Neural cell (in vitro differentiated cells): Measurements from ENCODE around the gene SYCN. TPM values are rescaled to one million over a fixed set of nuclear protein-coding genes. Genes with fewer than 3 reads are reported as not detected.

Experiments used
- H2AFZ ChIP-seq: fragments of 200-600, 300-800 bp; sonication (generic), shearing (Covaris generic); 2 replicates; pipeline ENCODE4 v1.6.0; 2014; ENCODE audit warnings: low read depth, mild to moderate bottlenecking, antibody characterized with exemption, low read length, moderate library complexity
- H3F3A ChIP-seq: fragments of 200-600 bp; shearing (Covaris generic); 2 replicates; pipeline ENCODE4 v1.6.1; 2016; ENCODE audit warnings: mild to moderate bottlenecking, moderate library complexity, mixed read lengths, antibody characterized with exemption, low read length; ENCODE audit not compliant: insufficient read depth, poor library complexity, severe bottlenecking
- H3K27ac ChIP-seq: fragments of 200-600, 300-800 bp; sonication (generic), shearing (Covaris generic); 2 replicates; pipeline ENCODE4 v1.5.1; 2014; ENCODE audit warnings: mild to moderate bottlenecking, low read length, moderate library complexity
- H3K27me3 ChIP-seq: fragments of 300-800, 200-600 bp; sonication (generic), shearing (Covaris generic); 2 replicates; pipeline ENCODE4 v1.6.0; 2014; ENCODE audit warnings: mild to moderate bottlenecking, low read depth, low read length, moderate library complexity; ENCODE audit not compliant: insufficient read depth
- H3K36me3 ChIP-seq: fragments of 300-800, 200-600 bp; sonication (generic), shearing (Covaris generic); 2 replicates; pipeline ENCODE4 v1.5.1; 2014; ENCODE audit warnings: mild to moderate bottlenecking, antibody characterized with exemption, low read length, moderate library complexity; ENCODE audit not compliant: insufficient read depth
- H3K4me2 ChIP-seq: fragments of 300-800, 200-600 bp; sonication (generic), shearing (Covaris generic); 2 replicates; pipeline ENCODE4 v1.6.0; 2014; ENCODE audit warnings: mild to moderate bottlenecking, low read length
- H3K4me3 ChIP-seq: fragments of 300-800, 200-600 bp; sonication (generic), shearing (Covaris generic); 2 replicates; pipeline ENCODE4 v1.5.1; 2014; ENCODE audit warnings: mild to moderate bottlenecking, low read length, moderate library complexity
- H3K79me2 ChIP-seq: fragments of 200-600 bp; shearing (Covaris generic); replicated peaks from 2 replicates; pipeline ENCODE4 v1.6.0; 2014; ENCODE audit warnings: mild to moderate bottlenecking, low read length, moderate library complexity; ENCODE audit not compliant: insufficient read depth
- H3K9ac ChIP-seq: fragments of 300-800, 200-600 bp; sonication (generic), shearing (Covaris generic); 2 replicates; pipeline ENCODE4 v1.6.1; 2016; ENCODE audit warnings: mild to moderate bottlenecking, low read length, mixed read lengths
- H3K9me2 ChIP-seq: fragments of 200-600 bp; shearing (Covaris generic); 2 replicates; pipeline ENCODE4 v1.6.1; 2016; ENCODE audit warnings: mild to moderate bottlenecking, low read length, mixed read lengths; ENCODE audit not compliant: insufficient read depth
- H3K9me3 ChIP-seq: fragments of 200-600, 300-800 bp; sonication (generic), shearing (Covaris generic); 2 replicates; pipeline ENCODE4 v1.6.1; 2016; ENCODE audit warnings: mild to moderate bottlenecking, mixed run types, low read length, moderate library complexity, mixed read lengths
- H4K20me1 ChIP-seq: fragments of 200-600 bp; shearing (Covaris generic); 2 replicates; pipeline ENCODE4 v1.6.1; 2016; ENCODE audit warnings: mild to moderate bottlenecking, mixed run types; ENCODE audit not compliant: insufficient read depth
- EP300 ChIP-seq: fragments of 450-650 bp; conservative IDR thresholded peaks from 2 replicates; pipeline ENCODE4 v1.6.1; 2014; ENCODE audit warnings: antibody characterized with exemption, mild to moderate bottlenecking, moderate library complexity; ENCODE audit not compliant: poor library complexity, severe bottlenecking
- EZH2 ChIP-seq: fragments of 200-600, 300-800 bp; shearing (Covaris generic), sonication (generic); IDR thresholded peaks from 2 replicates; pipeline ENCODE4 v1.6.1; 2014; ENCODE audit warnings: antibody characterized with exemption, low read length, borderline replicate concordance, mild to moderate bottlenecking; ENCODE audit not compliant: insufficient read depth, poor library complexity, severe bottlenecking
- MXI1 ChIP-seq: fragments of 450-650 bp; conservative IDR thresholded peaks from 2 replicates; pipeline ENCODE4 v1.6.1; 2014; ENCODE audit warnings: antibody characterized with exemption, mild to moderate bottlenecking; ENCODE audit not compliant: poor library complexity, severe bottlenecking
- POLR2AphosphoS5 ChIP-seq: IDR thresholded peaks from 2 replicates; pipeline ENCODE4 v1.6.1; 2012
- RAD21 ChIP-seq: fragments of 450-650 bp; conservative IDR thresholded peaks from 2 replicates; pipeline ENCODE4 v1.6.1; 2014; ENCODE audit warnings: antibody characterized with exemption, mild to moderate bottlenecking, moderate library complexity
- REST ChIP-seq: IDR thresholded peaks from 2 replicates; pipeline ENCODE4 v1.6.1; 2012; ENCODE audit warnings: borderline replicate concordance
- SMC3 ChIP-seq: fragments of 450-650 bp; conservative IDR thresholded peaks from 2 replicates; pipeline ENCODE4 v1.6.1; 2014; ENCODE audit warnings: antibody characterized with exemption, mild to moderate bottlenecking, moderate library complexity; ENCODE audit not compliant: poor library complexity
- TAF1 ChIP-seq: IDR thresholded peaks from 2 replicates; pipeline ENCODE4 v1.6.1; 2012; ENCODE audit warnings: low read depth
- polyA plus RNA-seq: library from polyadenylated mRNA; depleted of rRNA; stranded (reverse); fragments of >200 nt; gene quantifications from 2 replicates; pipeline ENCODE4 v1.2.3, GENCODE V29; 2014
- TF ChIP-seq, protein P1 (sequence below): fragments of 450-650 bp; IDR thresholded peaks from 2 replicates; pipeline ENCODE4 v1.5.1; 2014; ENCODE audit warnings: antibody characterized with exemption, mild to moderate bottlenecking, moderate library complexity; ENCODE audit not compliant: poor library complexity, severe bottlenecking

The SYCN gene
- polyA plus RNA-seq, 1 donor from 2014 or later: not detected

DNA sequence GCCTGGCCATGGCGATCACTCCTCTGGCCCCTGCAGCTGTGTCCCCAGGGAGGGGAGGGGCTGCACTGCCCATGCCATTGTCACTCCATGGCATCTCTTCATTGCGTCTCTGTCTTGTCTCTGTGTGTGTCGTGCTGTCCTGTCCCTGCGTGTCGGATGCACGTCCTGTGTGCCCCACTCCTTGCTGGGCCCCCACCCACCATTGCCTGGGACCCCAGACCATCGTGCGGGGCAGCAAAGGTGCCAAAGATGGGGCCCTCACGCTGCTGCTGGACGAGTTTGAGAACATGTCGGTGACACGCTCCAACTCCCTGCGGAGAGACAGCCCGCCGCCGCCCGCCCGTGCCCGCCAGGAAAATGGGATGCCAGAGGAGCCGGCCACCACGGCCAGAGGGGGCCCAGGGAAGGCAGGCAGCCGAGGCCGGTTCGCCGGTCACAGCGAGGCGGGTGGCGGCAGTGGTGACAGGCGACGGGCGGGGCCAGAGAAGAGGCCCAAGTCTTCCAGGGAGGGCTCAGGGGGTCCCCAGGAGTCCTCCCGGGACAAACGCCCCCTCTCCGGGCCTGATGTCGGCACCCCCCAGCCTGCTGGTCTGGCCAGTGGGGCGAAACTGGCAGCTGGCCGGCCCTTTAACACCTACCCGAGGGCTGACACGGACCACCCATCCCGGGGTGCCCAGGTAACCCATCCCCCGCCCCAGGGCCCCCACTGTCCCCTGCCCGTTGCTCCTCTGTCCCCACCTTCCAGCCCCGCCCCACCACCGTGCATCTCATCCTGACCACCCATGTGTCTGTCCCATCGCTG is 31.2 kb downstream of the SYCN start:
- no peaks in the 10 kb centered on the region for H3K79me2 ChIP-seq
- H3K4me2 ChIP-seq: no peak overlapping the region
- no peaks in the 10 kb centered on the region for H4K20me1 ChIP-seq
- no peak overlapping the region for H3K4me3 ChIP-seq
- no peak overlapping the region for H3K9ac ChIP-seq
- H3K9me3 ChIP-seq: no peaks in the 10 kb centered on the region
- H2AFZ ChIP-seq: no peak overlapping the region
- no peaks in the 10 kb centered on the region for H3F3A ChIP-seq
- H3K27me3 ChIP-seq: no peaks in the 10 kb centered on the region
- H3K27ac ChIP-seq: no peak overlapping the region
- TF ChIP-seq POLR2AphosphoS5 (no peak), REST (no peak), RAD21 (no peak), MXI1 (no peak), EP300 (no peak), TAF1 (no peak), EZH2 (no peak), SMC3 (no peak)
- TF ChIP-seq, protein P1, sequence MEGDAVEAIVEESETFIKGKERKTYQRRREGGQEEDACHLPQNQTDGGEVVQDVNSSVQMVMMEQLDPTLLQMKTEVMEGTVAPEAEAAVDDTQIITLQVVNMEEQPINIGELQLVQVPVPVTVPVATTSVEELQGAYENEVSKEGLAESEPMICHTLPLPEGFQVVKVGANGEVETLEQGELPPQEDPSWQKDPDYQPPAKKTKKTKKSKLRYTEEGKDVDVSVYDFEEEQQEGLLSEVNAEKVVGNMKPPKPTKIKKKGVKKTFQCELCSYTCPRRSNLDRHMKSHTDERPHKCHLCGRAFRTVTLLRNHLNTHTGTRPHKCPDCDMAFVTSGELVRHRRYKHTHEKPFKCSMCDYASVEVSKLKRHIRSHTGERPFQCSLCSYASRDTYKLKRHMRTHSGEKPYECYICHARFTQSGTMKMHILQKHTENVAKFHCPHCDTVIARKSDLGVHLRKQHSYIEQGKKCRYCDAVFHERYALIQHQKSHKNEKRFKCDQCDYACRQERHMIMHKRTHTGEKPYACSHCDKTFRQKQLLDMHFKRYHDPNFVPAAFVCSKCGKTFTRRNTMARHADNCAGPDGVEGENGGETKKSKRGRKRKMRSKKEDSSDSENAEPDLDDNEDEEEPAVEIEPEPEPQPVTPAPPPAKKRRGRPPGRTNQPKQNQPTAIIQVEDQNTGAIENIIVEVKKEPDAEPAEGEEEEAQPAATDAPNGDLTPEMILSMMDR: no peak
- no peaks in the 10 kb centered on the region for H3K36me3 ChIP-seq
- no peaks in the 10 kb centered on the region for H3K9me2 ChIP-seq

DNA sequence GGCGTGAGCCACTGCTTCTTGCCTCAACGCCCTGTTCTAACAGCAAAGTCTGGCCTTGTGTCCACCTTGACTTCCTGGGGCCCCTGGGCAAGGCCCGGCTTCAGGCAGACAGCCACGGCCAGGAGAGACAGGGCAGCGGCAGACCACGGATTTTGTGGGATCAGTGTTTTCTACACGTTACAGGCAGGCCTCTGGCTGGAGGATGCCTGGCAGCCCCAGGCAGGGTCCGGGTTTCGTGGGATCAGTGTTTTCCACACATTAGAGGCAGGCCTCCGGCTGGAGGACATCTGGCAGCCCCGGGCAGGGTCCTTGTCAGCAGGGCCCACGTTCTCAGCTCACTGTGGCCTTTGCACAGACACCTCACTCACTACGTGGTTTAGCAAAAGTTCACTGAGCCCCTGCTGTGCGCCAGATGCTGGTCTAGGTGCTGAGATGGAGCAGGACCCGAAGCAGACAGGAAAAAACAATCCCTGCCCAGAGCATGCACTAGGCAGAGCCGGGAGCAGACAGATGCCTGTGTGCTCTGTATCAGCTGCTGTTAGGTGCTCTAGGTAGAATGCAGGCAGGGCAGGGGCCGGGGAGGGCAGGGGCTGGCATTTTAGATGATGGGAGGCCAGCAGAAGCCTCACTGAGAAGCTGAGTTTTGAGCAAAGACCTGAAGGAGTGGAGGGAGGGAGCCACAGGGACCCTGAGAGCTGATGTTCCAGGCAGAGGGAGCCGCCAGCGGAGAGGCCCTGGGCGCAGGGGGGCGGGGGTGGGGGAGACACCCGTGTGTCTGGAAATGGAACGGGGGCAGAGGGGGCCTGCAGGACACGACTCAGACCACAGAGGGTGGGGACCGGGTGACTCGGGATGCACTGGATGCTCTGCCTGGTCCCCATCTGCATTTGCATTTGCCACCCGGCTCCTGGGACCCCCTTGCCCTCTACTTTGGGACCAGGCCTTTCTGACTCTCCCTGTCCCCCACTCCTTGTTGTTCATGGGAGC is 32.3 kb downstream of the SYCN start:
- Histone ChIP-seq H3F3A (no peaks in the 10 kb centered on the region), H3K27me3 (no peaks in the 10 kb centered on the region), H3K9ac (no peak overlapping the region), H3K9me3 (no peaks in the 10 kb centered on the region), H3K4me2 (no peak overlapping the region), H3K79me2 (no peaks in the 10 kb centered on the region), H3K9me2 (no peaks in the 10 kb centered on the region), H2AFZ (no peak overlapping the region), H3K27ac (no peak overlapping the region), H3K36me3 (no peaks in the 10 kb centered on the region), H3K4me3 (no peak overlapping the region), H4K20me1 (no peaks in the 10 kb centered on the region)
- TF ChIP-seq SMC3 (no peak), EP300 (no peak), MXI1 (no peak), REST (no peak), POLR2AphosphoS5 (no peak), RAD21 (no peak), TAF1 (no peak), EZH2 (no peak)
- TF ChIP-seq, protein P1: no peak
